Glutamatergic neuron (in vitro differentiated cells): Measurements from ENCODE around the gene C1orf74. TPM values are rescaled to one million over a fixed set of nuclear protein-coding genes. Genes with fewer than 3 reads are reported as not detected.

Experiments used
- DNase-seq: peaks from one replicate; pipeline ENCODE4 v3.0.0; 2022
- H3K27ac Mint-ChIP-seq: one replicate; pipeline ENCODE4 v1.8.0; 2020; ENCODE audit warnings: mild to moderate bottlenecking, mixed read lengths, inconsistent platforms; ENCODE audit not compliant: unreplicated experiment
- H3K27me3 Mint-ChIP-seq: one replicate; pipeline ENCODE4 v1.8.0; 2020; ENCODE audit warnings: mild to moderate bottlenecking, moderate library complexity, mixed read lengths, inconsistent platforms; ENCODE audit not compliant: unreplicated experiment
- H3K36me3 Mint-ChIP-seq: one replicate; pipeline ENCODE4 v1.8.0; 2020; ENCODE audit warnings: mild to moderate bottlenecking, mixed read lengths, inconsistent platforms; ENCODE audit not compliant: unreplicated experiment
- H3K4me1 Mint-ChIP-seq: one replicate; pipeline ENCODE4 v1.8.0; 2020; ENCODE audit warnings: mild to moderate bottlenecking, low read depth, mixed read lengths, inconsistent platforms; ENCODE audit not compliant: unreplicated experiment
- H3K4me3 Mint-ChIP-seq: one replicate; pipeline ENCODE4 v1.8.0; 2020; ENCODE audit warnings: mild to moderate bottlenecking, mixed read lengths, inconsistent platforms; ENCODE audit not compliant: unreplicated experiment
- H3K9me3 Mint-ChIP-seq: one replicate; pipeline ENCODE4 v1.8.0; 2020; ENCODE audit warnings: mild to moderate bottlenecking, moderate library complexity, mixed read lengths, inconsistent platforms; ENCODE audit not compliant: unreplicated experiment
- CTCF ChIP-seq: fragments of 200-600 bp; sonication (generic); IDR thresholded peaks from one replicate; pipeline ENCODE4 v1.5.0; 2021; ENCODE audit not compliant: partially characterized antibody, unreplicated experiment
- total RNA-seq: library from RNA; stranded (reverse); fragmentation: NEBNext Ultra II Directional; extraction: Animal tissue kit (Norgen Biotek cat#: 25700); gene quantifications from one replicate; pipeline ENCODE4 v1.2.1, GENCODE V29; 2021; ENCODE audit not compliant: unreplicated experiment

The C1orf74 gene
- total RNA-seq, 1 donor from 2014 or later: 2.3 TPM

GRCh38 chr1:209768354-209768774, 16.0 kb downstream of the C1orf74 start:
- Mint-ChIP-seq H3K9me3 (no peaks in the 10 kb centered on the region), H3K4me1 (no peaks in the 10 kb centered on the region), H3K36me3 (no peaks in the 10 kb centered on the region), H3K27ac (no peak overlapping the region), H3K27me3 (peaks cover 4% of the 10 kb centered on the region), H3K4me3 (no peak overlapping the region)
- no peak for DNase-seq
- TF ChIP-seq CTCF: no peak

DNA sequence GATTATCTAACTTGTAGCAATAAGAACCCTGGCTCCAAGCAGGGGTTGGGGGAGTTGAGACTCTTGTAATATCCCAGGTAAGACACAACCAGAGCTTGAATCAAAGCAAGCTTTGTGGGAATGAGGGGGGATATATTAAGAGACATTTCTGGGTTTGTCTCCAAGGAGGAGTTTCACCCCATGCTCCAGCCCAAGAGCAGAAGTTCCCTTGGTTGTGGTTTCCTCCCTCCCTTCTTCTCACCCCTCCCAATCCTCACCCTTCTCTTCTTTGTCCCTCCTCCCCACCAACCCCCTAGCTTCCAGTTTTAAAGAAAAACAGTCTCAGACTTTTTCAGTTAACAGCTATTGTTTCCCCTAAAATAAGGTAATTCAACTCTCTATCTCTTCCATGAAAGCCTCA, 16.7 kb downstream of the C1orf74 start:
- DNase-seq: no peak
- no peaks in the 10 kb centered on the region for H3K9me3 Mint-ChIP-seq
- no peaks in the 10 kb centered on the region for H3K36me3 Mint-ChIP-seq
- H3K27ac Mint-ChIP-seq: no peak overlapping the region
- no peak for TF ChIP-seq CTCF
- no peaks in the 10 kb centered on the region for H3K4me1 Mint-ChIP-seq
- H3K27me3 Mint-ChIP-seq: peaks cover 4% of the 10 kb centered on the region
- H3K4me3 Mint-ChIP-seq: no peak overlapping the region

DNA sequence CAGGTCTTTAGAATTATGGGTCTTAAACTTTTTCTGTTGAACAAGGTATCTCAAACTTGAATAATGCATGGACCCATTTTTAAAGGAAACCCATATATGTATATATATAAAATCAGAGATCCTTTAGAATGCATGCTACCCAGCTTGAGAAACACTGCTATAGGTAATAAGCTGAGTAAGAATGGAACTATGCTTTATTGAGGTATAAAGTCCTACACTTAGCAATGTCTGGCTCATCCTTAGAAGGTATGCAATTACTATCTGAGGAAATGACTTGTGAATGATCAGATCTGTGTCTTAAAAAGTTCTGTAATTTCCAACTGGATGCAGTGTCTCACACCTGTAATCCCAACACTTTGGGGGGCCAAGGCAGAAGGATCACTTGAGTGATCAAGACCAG, 17.3 kb downstream of the C1orf74 start:
- H3K27me3 Mint-ChIP-seq: peaks cover 4% of the 10 kb centered on the region
- no peak for DNase-seq
- no peaks in the 10 kb centered on the region for H3K4me1 Mint-ChIP-seq
- no peaks in the 10 kb centered on the region for H3K36me3 Mint-ChIP-seq
- no peak overlapping the region for H3K27ac Mint-ChIP-seq
- H3K4me3 Mint-ChIP-seq: no peak overlapping the region
- TF ChIP-seq CTCF: no peak
- no peaks in the 10 kb centered on the region for H3K9me3 Mint-ChIP-seq

- Mint-ChIP-seq H3K4me1 (no peaks in the 10 kb centered on the region), H3K9me3 (no peaks in the 10 kb centered on the region), H3K27me3 (peaks cover 4% of the 10 kb centered on the region), H3K36me3 (no peaks in the 10 kb centered on the region), H3K4me3 (no peak overlapping the region), H3K27ac (no peak overlapping the region)
- no peak for DNase-seq
- no peak for TF ChIP-seq CTCF
Measured at GRCh38 chr1:209766051-209766450, 18.3 kb downstream of the C1orf74 start.

DNA sequence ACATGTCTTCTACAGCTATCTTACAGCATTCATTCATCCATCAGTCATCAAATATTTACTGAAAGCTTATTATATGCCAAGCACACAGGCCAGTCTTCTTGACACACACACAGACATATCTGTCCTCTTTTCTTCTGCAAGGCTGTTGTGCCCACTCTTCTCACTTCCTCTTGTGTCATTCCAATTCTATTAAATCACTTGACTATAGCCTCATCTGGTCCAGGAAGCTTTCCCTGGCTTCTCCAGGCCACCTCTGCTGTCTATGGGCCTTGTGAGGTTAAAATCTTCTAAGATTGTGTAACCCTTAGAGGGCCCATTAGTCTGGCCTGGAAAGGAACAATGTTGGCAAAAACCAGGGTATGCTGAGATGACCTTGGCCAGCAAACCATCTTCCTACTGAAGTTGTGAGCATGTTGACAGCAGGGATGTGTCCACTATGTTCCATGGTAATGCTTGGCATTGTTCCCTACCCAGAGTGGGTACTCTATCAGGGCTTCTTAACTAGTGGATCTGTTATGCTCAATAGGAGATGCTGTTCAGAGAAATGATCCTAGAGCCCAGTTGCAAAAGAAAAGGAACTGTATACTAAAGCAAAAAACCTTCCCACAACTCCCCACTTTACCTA, 23.2 kb downstream of the C1orf74 start:
- H3K9me3 Mint-ChIP-seq: no peaks in the 10 kb centered on the region
- no peak overlapping the region for H3K4me3 Mint-ChIP-seq
- no peaks in the 10 kb centered on the region for H3K36me3 Mint-ChIP-seq
- DNase-seq: no peak
- TF ChIP-seq CTCF: no peak
- no peaks in the 10 kb centered on the region for H3K4me1 Mint-ChIP-seq
- no peak overlapping the region for H3K27ac Mint-ChIP-seq
- H3K27me3 Mint-ChIP-seq: peaks cover under 1% of the 10 kb centered on the region
